ENCODE data around the gene FAM50B.
"Not testable (repeated sequence)": the region's sequence is repeated elsewhere in the genome, so short reads cannot be mapped to it uniquely, and the experiment has no call there.

FAM50B gene

DNA sequence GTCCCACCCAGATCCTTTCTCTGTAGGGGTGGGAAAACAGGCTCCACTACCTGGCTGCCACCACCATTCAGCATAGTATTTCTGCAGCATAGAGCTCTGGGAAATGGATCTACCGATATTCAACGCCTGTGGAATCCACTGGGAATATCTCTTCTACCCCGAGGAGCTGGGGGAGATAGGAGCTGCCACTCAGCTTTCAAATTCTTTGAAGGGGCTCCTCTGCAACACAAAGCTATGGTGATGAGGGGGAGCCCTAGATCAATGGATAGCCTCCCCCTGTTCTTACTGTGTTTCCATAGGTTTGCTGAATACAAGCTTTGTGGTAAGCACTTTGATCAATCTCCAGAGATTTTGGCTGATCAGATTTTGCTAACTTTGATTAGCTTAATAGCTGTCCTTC, 12.9 kb downstream of the FAM50B start (continued):
- TF ChIP-seq, protein P1, sequence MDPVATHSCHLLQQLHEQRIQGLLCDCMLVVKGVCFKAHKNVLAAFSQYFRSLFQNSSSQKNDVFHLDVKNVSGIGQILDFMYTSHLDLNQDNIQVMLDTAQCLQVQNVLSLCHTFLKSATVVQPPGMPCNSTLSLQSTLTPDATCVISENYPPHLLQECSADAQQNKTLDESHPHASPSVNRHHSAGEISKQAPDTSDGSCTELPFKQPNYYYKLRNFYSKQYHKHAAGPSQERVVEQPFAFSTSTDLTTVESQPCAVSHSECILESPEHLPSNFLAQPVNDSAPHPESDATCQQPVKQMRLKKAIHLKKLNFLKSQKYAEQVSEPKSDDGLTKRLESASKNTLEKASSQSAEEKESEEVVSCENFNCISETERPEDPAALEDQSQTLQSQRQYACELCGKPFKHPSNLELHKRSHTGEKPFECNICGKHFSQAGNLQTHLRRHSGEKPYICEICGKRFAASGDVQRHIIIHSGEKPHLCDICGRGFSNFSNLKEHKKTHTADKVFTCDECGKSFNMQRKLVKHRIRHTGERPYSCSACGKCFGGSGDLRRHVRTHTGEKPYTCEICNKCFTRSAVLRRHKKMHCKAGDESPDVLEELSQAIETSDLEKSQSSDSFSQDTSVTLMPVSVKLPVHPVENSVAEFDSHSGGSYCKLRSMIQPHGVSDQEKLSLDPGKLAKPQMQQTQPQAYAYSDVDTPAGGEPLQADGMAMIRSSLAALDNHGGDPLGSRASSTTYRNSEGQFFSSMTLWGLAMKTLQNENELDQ (tag by site-specific recombination; IDR thresholded peaks at IDR 0.05; ENCODE audit: low read depth), result no peak
- TF ChIP-seq HOXA7 (CRISPR knock-in tag; IDR thresholded peaks at IDR 0.05; ENCODE audit: borderline replicate concordance) (no peak), ZNF501 (tag by site-specific recombination; IDR thresholded peaks at IDR 0.05) (no peak), ZNF843 (tag by site-specific recombination; IDR thresholded peaks at IDR 0.05) (no peak)
- TF ChIP-seq, protein P2, sequence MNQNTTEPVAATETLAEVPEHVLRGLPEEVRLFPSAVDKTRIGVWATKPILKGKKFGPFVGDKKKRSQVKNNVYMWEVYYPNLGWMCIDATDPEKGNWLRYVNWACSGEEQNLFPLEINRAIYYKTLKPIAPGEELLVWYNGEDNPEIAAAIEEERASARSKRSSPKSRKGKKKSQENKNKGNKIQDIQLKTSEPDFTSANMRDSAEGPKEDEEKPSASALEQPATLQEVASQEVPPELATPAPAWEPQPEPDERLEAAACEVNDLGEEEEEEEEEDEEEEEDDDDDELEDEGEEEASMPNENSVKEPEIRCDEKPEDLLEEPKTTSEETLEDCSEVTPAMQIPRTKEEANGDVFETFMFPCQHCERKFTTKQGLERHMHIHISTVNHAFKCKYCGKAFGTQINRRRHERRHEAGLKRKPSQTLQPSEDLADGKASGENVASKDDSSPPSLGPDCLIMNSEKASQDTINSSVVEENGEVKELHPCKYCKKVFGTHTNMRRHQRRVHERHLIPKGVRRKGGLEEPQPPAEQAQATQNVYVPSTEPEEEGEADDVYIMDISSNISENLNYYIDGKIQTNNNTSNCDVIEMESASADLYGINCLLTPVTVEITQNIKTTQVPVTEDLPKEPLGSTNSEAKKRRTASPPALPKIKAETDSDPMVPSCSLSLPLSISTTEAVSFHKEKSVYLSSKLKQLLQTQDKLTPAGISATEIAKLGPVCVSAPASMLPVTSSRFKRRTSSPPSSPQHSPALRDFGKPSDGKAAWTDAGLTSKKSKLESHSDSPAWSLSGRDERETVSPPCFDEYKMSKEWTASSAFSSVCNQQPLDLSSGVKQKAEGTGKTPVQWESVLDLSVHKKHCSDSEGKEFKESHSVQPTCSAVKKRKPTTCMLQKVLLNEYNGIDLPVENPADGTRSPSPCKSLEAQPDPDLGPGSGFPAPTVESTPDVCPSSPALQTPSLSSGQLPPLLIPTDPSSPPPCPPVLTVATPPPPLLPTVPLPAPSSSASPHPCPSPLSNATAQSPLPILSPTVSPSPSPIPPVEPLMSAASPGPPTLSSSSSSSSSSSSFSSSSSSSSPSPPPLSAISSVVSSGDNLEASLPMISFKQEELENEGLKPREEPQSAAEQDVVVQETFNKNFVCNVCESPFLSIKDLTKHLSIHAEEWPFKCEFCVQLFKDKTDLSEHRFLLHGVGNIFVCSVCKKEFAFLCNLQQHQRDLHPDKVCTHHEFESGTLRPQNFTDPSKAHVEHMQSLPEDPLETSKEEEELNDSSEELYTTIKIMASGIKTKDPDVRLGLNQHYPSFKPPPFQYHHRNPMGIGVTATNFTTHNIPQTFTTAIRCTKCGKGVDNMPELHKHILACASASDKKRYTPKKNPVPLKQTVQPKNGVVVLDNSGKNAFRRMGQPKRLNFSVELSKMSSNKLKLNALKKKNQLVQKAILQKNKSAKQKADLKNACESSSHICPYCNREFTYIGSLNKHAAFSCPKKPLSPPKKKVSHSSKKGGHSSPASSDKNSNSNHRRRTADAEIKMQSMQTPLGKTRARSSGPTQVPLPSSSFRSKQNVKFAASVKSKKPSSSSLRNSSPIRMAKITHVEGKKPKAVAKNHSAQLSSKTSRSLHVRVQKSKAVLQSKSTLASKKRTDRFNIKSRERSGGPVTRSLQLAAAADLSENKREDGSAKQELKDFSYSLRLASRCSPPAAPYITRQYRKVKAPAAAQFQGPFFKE (tag by site-specific recombination; IDR thresholded peaks at IDR 0.05; ENCODE audit: borderline replicate concordance), result no peak
- TF ChIP-seq, protein P3, sequence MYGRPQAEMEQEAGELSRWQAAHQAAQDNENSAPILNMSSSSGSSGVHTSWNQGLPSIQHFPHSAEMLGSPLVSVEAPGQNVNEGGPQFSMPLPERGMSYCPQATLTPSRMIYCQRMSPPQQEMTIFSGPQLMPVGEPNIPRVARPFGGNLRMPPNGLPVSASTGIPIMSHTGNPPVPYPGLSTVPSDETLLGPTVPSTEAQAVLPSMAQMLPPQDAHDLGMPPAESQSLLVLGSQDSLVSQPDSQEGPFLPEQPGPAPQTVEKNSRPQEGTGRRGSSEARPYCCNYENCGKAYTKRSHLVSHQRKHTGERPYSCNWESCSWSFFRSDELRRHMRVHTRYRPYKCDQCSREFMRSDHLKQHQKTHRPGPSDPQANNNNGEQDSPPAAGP (tag by site-specific recombination; IDR thresholded peaks at IDR 0.05), result no peak

DNA sequence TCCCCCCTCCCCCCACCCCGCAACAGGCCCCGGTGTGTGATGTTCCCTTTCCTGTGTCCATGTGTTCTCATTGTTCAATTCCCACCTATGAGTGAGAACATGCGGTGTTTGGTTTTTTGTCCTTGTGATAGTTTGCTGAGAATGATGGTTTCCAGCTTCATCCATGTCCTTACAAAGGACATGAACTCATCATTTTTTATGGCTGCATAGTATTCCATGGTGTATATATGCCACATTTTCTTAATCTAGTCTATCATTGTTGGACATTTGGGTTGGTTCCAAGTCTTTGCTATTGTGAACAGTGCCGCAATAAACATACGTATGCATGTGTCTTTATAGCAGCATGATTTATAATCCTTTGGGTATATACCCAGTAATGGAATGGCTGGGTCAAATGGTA, 14.1 kb downstream of the FAM50B start:
- CTCF ChIA-PET, result interaction anchor here (5.0 kb wide), 1 partner anchor 15 kb away, joined by 31 read pairs; the partner anchor contains the start of gene FAM50B
- H3K9me3 ChIP-seq (ENCODE audit: control insufficient read depth, insufficient read depth, low read depth, low read length); POLR2A ChIA-PET; H3K27ac ChIP-seq (ENCODE audit: extremely low read depth, low read depth, low read length); H3K36me3 ChIP-seq (ENCODE audit: control insufficient read depth in 2 of 2, insufficient read depth in 1 of 2, low read length in 2 of 2); H3K4me3 ChIP-seq (ENCODE audit: low read depth, low read length); H3K4me1 ChIP-seq (ENCODE audit: control insufficient read depth, insufficient read depth, low read length): not testable (repeated sequence)
- TF ChIP-seq, protein P4, sequence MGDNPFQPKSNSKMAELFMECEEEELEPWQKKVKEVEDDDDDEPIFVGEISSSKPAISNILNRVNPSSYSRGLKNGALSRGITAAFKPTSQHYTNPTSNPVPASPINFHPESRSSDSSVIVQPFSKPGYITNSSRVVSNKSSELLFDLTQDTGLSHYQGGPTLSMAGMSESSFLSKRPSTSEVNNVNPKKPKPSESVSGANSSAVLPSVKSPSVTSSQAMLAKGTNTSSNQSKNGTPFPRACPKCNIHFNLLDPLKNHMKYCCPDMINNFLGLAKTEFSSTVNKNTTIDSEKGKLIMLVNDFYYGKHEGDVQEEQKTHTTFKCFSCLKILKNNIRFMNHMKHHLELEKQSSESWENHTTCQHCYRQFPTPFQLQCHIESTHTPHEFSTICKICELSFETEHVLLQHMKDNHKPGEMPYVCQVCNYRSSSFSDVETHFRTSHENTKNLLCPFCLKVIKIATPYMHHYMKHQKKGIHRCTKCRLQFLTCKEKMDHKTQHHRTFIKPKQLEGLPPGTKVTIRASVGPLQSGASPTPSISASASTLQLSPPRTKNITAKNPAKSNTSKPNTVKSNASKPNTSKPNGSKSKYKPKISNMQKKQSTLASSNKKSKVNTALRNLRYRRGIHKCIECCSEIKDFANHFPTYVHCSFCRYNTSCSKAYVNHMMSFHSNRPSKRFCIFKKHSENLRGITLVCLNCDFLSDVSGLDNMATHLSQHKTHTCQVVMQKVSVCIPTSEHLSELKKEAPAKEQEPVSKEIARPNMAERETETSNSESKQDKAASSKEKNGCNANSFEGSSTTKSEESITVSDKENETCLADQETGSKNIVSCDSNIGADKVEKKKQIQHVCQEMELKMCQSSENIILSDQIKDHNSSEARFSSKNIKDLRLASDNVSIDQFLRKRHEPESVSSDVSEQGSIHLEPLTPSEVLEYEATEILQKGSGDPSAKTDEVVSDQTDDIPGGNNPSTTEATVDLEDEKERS (tag by site-specific recombination; IDR thresholded peaks at IDR 0.05), result 0 out of 2 replicates have a peak, but pooled peaks have one; percentile 32
- TF ChIP-seq ZNF146 (tag by site-specific recombination; IDR thresholded peaks at IDR 0.05), result peak; percentile 94

DNA sequence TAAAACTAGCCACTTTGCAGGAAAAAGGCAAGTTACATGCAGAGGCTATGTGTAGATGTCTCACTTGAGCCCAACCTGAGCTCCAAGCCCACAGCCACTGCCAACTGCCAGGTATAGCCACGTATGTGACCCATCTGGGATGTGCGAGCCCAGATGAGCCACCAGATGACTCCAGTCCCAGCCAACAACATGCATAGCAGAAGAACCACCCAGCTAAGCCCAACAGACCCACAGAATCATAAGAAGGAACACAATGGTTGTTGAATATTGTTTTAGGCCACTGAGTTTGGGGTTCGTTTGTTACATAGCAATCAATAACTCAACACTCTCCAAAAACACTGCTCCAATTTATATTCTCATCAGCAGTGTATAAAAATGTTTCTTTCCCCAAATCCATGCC, 16.3 kb downstream of the FAM50B start:
- H3K4me3 ChIP-seq (ENCODE audit: low read depth, low read length), result no peak overlapping the region
- H3K27ac ChIP-seq (ENCODE audit: extremely low read depth, low read depth, low read length), result no peak overlapping the region
- ChIA-PET CTCF (interaction anchor here (0.5 to 1.6 kb wide), 3 partner anchors 16 to 116 kb away, joined by 3 to 9 read pairs (median 7); partner anchors contain the start of gene FAM50B), POLR2A (no interaction called here)
- no peaks in the 10 kb centered on the region for H3K9me3 ChIP-seq (ENCODE audit: control insufficient read depth, insufficient read depth, low read depth, low read length)
- H3K4me1 ChIP-seq (ENCODE audit: control insufficient read depth, insufficient read depth, low read length), result no peaks in the 10 kb centered on the region
- no peaks in the 10 kb centered on the region for H3K36me3 ChIP-seq (ENCODE audit: control insufficient read depth in 2 of 2, insufficient read depth in 1 of 2, low read length in 2 of 2)
- TF ChIP-seq, protein P5, sequence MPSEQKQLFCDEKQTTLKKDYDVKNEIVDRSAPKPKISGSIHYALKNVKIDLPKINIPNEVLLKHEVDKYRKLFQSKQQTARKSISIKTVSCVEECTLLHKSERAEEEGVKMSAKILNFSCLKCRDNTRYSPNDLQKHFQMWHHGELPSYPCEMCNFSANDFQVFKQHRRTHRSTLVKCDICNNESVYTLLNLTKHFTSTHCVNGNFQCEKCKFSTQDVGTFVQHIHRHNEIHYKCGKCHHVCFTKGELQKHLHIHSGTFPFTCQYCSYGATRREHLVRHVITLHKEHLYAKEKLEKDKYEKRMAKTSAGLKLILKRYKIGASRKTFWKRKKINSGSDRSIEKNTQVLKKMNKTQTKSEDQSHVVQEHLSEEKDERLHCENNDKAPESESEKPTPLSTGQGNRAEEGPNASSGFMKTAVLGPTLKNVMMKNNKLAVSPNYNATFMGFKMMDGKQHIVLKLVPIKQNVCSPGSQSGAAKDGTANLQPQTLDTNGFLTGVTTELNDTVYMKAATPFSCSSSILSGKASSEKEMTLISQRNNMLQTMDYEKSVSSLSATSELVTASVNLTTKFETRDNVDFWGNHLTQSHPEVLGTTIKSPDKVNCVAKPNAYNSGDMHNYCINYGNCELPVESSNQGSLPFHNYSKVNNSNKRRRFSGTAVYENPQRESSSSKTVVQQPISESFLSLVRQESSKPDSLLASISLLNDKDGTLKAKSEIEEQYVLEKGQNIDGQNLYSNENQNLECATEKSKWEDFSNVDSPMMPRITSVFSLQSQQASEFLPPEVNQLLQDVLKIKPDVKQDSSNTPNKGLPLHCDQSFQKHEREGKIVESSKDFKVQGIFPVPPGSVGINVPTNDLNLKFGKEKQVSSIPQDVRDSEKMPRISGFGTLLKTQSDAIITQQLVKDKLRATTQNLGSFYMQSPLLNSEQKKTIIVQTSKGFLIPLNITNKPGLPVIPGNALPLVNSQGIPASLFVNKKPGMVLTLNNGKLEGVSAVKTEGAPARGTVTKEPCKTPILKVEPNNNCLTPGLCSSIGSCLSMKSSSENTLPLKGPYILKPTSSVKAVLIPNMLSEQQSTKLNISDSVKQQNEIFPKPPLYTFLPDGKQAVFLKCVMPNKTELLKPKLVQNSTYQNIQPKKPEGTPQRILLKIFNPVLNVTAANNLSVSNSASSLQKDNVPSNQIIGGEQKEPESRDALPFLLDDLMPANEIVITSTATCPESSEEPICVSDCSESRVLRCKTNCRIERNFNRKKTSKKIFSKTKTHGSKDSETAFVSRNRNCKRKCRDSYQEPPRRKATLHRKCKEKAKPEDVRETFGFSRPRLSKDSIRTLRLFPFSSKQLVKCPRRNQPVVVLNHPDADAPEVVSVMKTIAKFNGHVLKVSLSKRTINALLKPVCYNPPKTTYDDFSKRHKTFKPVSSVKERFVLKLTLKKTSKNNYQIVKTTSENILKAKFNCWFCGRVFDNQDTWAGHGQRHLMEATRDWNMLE (tag by site-specific recombination; conservative IDR thresholded peaks at IDR 0.05; ENCODE audit: low read depth), result no peak
- no peak for TF ChIP-seq KLF16 (tag by site-specific recombination; IDR thresholded peaks at IDR 0.05)
- TF ChIP-seq, protein P6, sequence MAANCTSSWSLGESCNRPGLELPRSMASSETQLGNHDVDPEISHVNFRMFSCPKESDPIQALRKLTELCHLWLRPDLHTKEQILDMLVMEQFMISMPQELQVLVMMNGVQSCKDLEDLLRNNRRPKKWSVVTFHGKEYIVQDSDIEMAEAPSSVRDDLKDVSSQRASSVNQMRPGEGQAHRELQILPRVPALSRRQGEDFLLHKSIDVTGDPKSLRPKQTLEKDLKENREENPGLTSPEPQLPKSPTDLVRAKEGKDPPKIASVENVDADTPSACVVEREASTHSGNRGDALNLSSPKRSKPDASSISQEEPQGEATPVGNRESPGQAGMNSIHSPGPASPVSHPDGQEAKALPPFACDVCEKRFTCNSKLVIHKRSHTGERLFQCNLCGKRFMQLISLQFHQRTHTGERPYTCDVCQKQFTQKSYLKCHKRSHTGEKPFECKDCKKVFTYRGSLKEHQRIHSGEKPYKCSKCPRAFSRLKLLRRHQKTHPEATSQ (tag by site-specific recombination; IDR thresholded peaks at IDR 0.05), result no peak
- TF ChIP-seq MEIS1 (CRISPR knock-in tag; IDR thresholded peaks at IDR 0.05; ENCODE audit: borderline replicate concordance), result no peak
- no peak for TF ChIP-seq ZIC2 (tag by site-specific recombination; IDR thresholded peaks at IDR 0.05)
